GM12801 (cell line): ENCODE data around the gene DSCAM.

ENCODE experiments used
- TF ChIP-seq, protein P1 (sequence below): IDR thresholded peaks from one replicate; pipeline ENCODE4 v1.5.1; 2011; ENCODE audit warnings: control low read depth; ENCODE audit not compliant: insufficient read length; ENCODE audit errors: extremely low read depth

The DSCAM gene

DNA sequence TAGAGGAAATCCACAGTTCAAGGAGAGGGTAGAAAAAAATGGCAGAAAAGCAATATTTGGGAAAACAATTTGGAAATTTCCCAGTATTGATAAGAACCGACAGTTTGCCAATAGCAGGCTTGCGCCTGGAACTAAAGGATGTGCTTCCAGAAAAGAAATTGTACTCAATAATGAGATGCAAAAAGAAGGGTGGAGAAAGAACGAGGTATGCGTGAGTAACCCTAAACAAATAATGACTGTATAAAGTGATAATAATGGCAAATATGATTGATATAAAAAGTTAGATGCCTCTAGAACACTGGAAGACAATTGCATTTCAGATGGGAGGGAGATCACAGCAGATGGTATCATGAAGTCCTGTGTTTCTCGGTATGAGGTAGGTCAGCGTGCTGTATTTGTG lies 458.9 kb downstream of the DSCAM start:
- TF ChIP-seq, protein P1, sequence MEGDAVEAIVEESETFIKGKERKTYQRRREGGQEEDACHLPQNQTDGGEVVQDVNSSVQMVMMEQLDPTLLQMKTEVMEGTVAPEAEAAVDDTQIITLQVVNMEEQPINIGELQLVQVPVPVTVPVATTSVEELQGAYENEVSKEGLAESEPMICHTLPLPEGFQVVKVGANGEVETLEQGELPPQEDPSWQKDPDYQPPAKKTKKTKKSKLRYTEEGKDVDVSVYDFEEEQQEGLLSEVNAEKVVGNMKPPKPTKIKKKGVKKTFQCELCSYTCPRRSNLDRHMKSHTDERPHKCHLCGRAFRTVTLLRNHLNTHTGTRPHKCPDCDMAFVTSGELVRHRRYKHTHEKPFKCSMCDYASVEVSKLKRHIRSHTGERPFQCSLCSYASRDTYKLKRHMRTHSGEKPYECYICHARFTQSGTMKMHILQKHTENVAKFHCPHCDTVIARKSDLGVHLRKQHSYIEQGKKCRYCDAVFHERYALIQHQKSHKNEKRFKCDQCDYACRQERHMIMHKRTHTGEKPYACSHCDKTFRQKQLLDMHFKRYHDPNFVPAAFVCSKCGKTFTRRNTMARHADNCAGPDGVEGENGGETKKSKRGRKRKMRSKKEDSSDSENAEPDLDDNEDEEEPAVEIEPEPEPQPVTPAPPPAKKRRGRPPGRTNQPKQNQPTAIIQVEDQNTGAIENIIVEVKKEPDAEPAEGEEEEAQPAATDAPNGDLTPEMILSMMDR: no peak

DNA sequence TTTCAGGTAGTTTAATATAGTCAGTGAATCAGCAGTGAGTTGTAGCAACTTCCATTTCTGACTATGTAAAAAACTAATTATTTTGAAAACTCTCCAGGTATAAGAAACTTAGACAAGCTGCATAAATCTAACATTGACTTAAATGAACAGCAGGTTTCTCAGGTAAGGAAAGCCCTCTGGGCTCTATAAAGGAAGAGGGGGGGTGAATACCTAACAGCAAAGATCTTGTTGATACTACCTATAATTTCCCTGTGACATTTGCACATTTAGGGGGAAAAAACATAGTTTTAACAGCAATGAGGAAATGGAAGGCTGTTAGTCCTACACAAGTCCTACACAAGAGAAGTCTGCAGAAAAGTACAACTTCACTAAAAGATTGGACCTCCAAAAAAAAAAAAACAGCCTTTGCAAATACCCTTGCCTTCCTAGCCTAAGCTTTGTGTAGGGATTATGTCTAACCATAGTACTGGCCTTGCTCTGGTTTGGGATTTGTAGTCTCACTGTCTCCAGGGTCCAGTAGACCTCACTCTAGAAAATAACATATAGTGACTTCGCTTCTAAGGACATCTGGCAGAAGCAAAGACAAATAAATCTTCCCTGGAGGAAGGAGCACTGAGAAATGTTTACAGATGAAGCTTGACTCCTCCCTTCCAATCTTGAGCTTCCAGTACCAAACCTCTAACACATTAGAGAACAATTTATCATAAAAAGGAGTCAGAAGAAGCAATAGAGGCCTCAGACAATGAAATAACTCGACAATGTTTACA lies 459.8 kb downstream of the DSCAM start:
- TF ChIP-seq, protein P1: no peak

DNA sequence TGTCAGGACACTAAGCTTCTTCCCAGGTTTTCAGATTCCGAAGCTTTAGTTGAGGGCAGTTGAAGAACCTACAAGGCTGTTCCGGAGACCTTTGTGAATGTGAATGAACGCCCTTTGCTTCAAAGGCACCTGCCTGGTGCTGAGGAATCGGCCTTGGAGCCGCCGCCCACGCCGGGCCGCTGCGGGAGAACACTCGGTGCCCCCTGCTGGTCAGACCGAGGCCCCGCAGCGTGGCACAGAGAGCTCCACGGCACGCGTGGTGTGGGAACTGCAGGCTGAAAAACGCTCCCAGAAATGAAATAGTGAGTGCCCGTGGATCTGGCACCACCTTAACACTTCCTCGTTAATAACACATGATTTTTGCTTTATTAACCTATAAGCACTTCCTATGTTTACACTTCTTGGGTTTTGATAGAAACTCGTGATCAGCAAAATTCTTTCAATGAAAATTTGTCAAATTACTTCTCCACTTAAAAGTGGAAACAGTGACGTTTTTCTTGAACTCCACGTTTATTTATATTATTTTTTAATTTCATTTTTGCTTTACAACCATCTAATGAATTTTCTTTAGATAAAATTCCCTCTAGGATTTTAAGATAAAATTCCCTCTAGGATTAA lies 460.6 kb downstream of the DSCAM start:
- TF ChIP-seq, protein P1: no peak

DNA sequence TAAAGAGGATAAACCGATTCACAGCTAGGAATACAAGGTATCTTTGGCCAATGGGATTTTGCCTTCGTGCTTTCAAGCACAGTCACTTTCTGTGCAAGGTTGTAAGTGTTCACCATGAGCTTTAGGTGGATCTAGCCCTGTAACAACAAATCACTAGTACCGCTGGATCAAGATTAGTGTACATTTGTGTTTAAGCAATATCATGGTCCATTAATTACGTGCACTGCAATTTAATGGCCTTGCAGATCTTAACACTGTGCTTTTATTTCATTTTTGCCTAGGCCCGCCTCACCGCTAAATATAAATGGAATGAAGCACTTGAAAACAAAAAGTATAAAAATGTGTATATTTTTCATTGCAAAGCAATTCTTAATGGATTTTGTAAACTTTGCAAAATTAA lies 461.1 kb downstream of the DSCAM start:
- TF ChIP-seq, protein P1: no peak

DNA sequence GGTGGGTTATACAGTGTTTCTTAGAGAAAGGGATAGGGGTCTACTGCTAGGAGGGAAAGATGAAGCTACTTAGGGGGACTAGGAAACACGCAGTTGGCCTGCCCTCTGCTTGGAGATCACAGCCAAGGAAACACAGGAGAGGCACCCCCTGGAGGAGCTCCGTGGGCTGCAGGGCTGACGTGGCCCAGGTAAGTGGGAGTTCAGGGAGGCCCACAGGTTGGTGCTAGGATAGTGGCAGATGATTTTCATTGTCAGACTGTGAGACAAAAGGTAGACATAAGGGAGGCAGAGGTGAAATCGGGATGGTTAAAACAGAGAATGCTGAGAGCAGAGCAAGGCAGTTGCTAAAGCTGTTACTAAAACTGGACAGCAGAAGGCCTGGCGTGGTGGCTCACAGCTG lies 463.0 kb downstream of the DSCAM start:
- TF ChIP-seq, protein P1: no peak

DNA sequence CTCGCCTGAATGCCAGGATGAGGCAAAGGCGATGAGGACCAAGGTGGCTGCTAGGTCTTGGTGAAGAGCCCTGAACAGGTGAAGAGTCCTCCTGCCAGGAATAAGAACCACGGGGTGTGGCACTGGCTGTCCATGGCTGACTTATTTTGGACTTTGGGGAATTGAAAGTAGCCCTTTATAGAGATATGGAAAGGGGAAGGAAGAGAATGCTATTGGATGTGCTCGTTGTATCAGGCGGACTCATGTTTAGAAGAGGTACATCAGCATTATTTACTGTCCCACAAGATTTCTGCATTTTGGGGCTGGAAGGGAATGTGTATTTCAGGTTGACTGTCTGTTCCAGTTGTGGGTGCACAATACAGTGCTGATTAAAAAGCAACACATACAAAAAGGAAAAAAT lies 465.8 kb downstream of the DSCAM start:
- TF ChIP-seq, protein P1: no peak

DNA sequence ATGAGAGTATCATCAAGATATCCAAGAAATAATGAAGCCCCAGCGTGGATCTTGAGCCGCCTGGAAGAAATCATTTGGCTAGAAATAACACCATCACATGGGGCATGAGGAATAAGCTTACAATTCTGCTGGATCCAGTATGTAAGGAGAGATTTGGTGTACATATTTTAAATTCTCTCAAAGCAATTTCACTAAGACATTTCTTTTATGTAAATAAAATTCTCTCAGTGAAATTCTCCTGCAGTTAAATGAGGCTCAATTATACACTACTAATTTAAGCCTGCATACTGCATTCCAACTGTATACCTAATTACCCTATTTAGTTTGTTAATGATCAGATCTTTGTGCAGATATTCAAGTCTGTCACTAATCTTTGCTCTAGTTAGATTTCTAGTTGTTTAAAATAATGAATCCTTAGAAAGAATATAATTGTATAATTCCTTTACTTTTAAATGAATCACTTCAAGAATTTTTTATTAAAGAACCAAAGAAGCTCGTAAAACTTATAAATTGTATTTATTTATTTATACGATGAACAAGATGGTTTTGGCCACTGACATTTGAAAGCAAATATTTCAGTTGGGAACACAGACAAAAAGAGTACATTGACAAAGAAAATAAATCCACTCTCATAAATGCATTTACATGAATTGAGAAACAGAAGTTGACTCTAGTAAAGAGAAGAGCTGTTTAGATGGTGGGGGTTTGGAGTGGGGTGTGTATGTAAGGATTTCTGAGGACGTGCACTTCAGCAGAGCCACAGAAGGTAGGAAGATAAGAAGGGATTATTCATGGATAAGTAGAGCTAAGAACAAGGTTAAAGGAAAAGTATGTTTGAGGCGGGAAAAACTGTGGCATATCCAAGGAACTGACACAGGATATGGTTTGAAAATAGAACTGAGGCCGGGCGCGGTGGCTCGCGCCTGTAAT lies 466.8 kb downstream of the DSCAM start:
- TF ChIP-seq, protein P1: no peak
